Stimulated activated CD4-positive, alpha-beta T cell treated with anti-CD3 and anti-CD28 coated beads, Interleukin-1b, Interleukin-23, amount 100 ng/mL, for 24 hours (primary cell): ENCODE data around the gene PKD2.
A peak's percentile ranks its signal among the peaks of the same experiment; 100 is the strongest.

Experiments
- DNase-seq, 4 experiments: peaks; one replicate each; pipeline ENCODE4 v3.0.0-alpha.2; 2020; ENCODE audit warnings: low read depth in 4 of 4, low spot score in 1 of 4

The PKD2 gene

GRCh38 chr4:88007304-88008121 lies at the start of gene PKD2:
Gene PKD2, plus strand, starts transcription at chr4:88007635. Its CDS starts 99 bp downstream, at chr4:88007734.
- DNase-seq = peak; percentile 45 to 80 (median 64)

GRCh38 chr4:87961993-87962392 lies 45.4 kb upstream of the PKD2 start:
- DNase-seq = no peak

DNA sequence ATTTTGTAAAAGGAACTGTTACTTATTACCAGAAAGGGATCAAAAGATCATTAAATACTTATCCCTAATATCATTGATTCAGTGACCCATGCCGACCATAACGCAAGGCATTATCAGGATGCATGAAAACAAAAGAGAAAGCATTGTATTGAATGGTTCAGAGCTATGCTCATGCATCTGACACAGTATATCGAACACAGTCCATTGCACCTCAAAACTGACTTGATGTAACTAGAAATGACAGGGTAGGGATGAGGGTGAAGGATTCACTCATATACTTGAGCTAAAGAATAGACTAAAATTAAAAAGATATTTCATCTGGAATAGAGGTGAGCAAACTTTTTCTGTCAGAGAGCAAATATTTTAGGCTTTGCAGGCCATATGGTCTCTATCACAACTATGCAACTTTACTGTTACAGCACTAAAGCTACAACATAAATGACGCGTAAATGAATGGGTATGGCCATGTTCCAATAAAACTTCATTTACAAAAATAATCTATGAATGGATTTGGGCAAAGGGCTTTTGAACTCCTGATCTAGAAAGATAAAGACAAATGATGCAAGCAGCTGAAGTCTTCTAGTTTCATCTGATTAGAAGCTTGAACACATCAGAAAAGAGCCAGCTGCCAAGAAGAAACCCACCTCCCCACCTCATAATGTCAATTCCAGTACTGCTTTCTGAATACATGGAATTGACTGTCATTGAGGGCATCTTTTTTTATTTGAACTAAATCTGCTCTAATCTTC lies 44.9 kb upstream of the PKD2 start:
- no peak for DNase-seq

GRCh38 chr4:87965501-87965975 lies 41.9 kb upstream of the PKD2 start:
- DNase-seq = no peak

GRCh38 chr4:87966095-87966496 lies 41.3 kb upstream of the PKD2 start:
- DNase-seq = no peak

DNA sequence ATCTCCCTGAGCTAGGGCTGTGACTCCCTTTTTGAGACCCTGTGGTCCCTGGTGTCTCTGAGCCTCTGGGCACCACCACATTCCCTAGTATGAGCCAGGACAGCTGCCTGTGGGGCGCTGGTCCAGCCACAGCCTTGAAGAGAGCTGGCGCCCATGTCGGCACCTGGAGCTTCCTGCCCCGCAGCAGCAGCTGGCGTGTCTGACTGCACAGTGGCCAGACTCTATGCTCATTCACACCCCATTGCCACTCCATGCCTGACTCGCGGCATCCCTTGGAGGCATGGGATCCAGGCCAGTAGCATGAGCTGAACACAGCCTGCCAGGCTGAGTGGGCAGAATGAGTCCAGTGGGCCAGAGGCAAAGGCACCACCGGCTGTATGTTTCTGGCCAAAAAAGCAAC lies 40.2 kb upstream of the PKD2 start:
- no peak for DNase-seq

DNA sequence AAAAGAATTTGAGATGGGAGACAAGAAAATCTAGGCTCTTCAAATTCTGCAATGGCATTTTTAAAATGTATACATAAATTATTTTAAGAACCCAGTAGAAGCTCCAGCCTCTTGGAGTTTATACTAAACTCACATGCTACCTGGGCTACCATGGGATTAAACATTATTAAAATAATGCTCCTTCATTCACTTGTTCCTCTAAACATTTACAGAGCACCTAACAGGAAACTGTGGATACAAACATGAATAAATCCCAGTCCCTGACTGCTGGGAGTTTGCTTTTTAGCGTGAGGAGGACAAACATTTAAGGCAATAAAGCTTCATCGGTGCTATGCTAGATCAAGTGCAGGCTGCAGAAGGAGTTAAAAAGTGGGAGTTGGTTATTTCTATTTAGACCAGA lies 37.3 kb upstream of the PKD2 start:
- no peak for DNase-seq

GRCh38 chr4:87971866-87972265 lies 35.6 kb upstream of the PKD2 start:
- DNase-seq = no peak

DNA sequence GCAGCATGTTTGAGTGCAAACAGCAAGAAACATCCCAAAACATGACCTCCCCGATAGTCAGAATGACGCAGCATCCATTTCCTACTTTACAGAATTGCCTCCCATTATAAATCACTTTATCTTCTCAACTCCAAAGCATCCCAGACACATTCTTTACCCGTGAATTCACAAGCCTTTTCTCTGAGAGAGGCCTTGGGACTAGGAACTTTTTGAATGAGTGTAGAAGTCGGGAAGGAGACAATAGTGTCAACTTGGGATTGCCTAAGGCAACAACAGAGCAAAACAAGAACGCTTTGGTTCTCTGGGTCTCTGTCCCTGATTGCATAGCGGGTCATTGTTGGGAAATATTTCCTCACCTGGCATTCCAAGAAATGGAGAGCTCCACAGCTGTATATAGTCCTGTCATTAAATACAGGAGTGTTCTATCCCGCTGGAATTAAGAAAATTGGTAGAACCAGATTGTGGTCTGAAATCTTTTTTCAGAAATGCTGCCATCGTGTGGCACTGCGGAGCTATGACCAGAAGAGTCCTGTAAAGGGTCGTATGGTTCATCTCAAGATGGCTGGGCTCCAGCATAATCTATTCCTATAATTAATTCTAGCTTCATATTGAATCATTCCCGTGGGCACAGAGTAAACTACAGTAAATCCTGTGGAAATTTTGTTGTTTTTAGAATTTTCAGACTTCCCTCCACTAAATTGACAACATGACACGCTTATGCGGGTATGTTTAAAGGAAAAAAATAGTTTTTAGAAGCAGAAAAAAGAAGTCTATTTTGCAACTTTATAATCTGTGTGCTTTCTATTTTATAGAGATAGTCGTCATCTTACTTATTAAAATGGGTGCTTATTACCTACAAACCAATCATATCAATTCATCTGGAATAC lies 33.9 kb upstream of the PKD2 start:
- DNase-seq = peak in 1 of 4 experiments; percentile 24

- no peak for DNase-seq
Measured at GRCh38 chr4:87974856-87975462, 32.5 kb upstream of the PKD2 start.

GRCh38 chr4:87975466-87975865 lies 32.0 kb upstream of the PKD2 start, which contains the start of gene SPP1:
Gene SPP1, plus strand, starts transcription at chr4:87975714. Its CDS starts 1,182 bp downstream, at chr4:87976896.
- DNase-seq = no peak

DNA sequence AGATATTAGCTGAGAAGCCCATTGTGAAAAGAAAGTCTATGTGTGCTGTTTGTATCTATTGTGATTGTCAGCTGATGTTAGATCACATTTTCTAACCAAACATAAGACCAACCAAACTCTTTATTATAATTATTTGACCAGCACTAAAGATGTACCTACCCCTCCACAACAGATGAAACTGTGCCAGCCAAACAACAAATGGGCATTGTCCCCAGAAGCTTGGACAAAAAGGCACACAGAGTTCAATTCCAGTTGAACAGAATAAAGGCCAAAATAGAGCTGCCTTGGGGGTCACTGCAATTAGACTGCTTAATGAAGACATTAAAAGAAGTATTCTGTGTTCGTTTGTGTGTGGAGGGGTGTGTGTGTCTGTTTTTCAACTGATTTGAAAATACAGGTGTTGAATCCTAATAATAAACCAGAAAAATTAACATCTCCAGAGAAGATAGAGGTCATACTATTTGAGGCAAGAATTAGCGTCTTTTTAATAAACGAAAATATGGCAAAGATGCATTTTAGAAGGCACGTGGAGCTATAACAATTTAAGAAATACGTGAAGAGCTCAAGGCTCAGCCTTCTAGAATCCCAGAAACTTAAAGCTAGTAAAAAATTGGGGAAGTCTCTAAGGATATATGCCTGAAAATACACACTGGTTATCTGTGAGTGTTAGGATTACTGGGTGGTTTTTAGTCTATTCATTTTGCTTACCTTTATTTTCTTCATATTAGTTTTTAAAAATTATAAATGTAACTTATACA lies 29.7 kb upstream of the PKD2 start:
- DNase-seq = no peak

GRCh38 chr4:87978681-87979080 lies 28.8 kb upstream of the PKD2 start:
- DNase-seq = no peak

- no peak for DNase-seq
Measured at GRCh38 chr4:87979810-87980209, 27.6 kb upstream of the PKD2 start.

GRCh38 chr4:87981486-87981885 lies 25.9 kb upstream of the PKD2 start:
- no peak for DNase-seq

- no peak for DNase-seq
Measured at GRCh38 chr4:87982036-87982435, 25.4 kb upstream of the PKD2 start.

GRCh38 chr4:87982446-87983010 lies 24.9 kb upstream of the PKD2 start:
- DNase-seq = no peak

GRCh38 chr4:87983996-87984395 lies 23.4 kb upstream of the PKD2 start:
- DNase-seq = no peak

DNA sequence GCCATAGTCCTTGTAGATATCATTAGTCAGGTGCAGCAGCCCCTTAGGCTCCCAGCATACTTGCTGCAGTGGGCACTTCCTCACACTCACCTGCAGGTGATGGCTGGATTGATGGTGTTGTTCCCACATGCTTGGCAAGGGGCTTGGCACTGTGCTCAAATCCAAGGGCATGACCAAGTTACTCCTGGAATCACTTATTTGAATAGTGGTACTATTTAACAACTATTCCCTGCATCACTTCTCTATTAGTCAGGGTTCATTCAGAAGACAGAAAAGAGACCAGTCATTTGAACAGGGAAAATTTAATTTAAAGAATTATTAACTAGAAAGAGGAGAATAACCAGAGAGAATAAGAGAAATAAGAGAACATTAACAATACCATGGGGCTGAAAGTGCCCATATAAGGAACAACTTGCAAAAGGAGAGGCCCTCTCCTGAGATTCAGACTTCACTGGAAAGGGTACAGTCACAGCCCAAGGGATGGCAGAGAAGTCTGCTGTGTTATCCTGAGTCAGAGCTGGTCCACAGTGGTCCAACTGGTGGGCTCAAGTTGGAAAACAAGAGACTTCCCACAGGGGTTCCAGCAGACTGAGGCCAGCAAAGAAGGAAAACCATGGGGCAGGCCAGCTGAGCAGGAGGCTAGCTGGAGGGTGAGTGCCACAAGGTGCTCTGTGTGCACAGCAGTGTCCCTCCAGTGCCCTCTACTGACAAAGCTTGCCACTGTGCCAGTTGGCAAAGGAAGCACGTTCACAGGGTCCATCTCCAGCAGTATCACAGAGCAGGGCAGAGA lies 22.1 kb upstream of the PKD2 start:
- peak in 2 of 4 experiments; percentile 13 to 21 for DNase-seq
